ENCODE results near the gene PALMD. TPM values are rescaled to one million over a fixed set of nuclear protein-coding genes. Genes with fewer than 3 reads are reported as not detected.

The PALMD gene
- total RNA-seq, 1 experiment from 2014 or later, result not detected

DNA sequence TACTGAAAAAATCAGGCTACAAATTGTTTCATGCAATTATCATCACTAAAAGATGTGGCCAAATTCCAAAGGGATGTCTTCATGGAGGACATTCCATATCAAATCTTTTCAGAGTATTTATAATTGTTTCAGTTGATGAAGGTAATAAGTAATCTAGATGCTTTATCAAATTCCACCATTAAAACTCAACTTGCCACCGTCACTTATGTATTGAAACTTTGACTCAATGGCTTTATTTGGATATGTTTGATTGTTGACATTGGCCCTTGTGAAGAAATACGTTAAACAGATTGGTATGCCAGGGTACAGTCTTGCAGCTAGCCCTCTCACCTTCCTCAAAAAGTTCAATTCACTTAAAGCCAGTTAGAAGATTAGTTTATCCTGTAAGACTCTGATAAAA lies 32.2 kb upstream of the PALMD start:
- H3K27me3 ChIP-seq (replicated peaks; ENCODE audit: control insufficient read depth, insufficient read depth, low read length), result no peaks in the 10 kb centered on the region
- H3K9me3 ChIP-seq, result no peaks in the 10 kb centered on the region
- H3K27me3 Mint-ChIP-seq (ENCODE audit: insufficient read depth, unreplicated experiment), result no peaks in the 10 kb centered on the region
- DNase-seq, result no peak
- no peaks in the 10 kb centered on the region for H3K9me3 Mint-ChIP-seq (ENCODE audit: unreplicated experiment)
- no peak overlapping the region for H3K4me3 ChIP-seq (ENCODE audit: low read depth, low read length)
- intact Hi-C loops (cut with micrococcal nuclease; ENCODE audit: unreplicated experiment), result no loop called here
- ChIA-PET POLR2A (no interaction called here), CTCF (interaction anchor here (0.7 kb wide), 1 partner anchor 34 kb away, joined by 3 read pairs; no protein-coding TSS in a partner anchor)
- H3K4me1 Mint-ChIP-seq (ENCODE audit: low read depth, unreplicated experiment), result no peaks in the 10 kb centered on the region
- TF ChIP-seq, protein P1, sequence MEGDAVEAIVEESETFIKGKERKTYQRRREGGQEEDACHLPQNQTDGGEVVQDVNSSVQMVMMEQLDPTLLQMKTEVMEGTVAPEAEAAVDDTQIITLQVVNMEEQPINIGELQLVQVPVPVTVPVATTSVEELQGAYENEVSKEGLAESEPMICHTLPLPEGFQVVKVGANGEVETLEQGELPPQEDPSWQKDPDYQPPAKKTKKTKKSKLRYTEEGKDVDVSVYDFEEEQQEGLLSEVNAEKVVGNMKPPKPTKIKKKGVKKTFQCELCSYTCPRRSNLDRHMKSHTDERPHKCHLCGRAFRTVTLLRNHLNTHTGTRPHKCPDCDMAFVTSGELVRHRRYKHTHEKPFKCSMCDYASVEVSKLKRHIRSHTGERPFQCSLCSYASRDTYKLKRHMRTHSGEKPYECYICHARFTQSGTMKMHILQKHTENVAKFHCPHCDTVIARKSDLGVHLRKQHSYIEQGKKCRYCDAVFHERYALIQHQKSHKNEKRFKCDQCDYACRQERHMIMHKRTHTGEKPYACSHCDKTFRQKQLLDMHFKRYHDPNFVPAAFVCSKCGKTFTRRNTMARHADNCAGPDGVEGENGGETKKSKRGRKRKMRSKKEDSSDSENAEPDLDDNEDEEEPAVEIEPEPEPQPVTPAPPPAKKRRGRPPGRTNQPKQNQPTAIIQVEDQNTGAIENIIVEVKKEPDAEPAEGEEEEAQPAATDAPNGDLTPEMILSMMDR (IDR thresholded peaks at IDR 0.05; ENCODE audit: insufficient read depth in 1 of 2, low read depth in 1 of 2, low read length in 1 of 2, severe bottlenecking in 1 of 2, unreplicated experiment in 1 of 2), result no peak
- BruUV-seq (replicated peaks), result no TSS peak
- no peaks in the 10 kb centered on the region for H3K36me3 ChIP-seq (ENCODE audit: control insufficient read depth, insufficient read depth, low read length)
- H3K36me3 Mint-ChIP-seq (ENCODE audit: insufficient read depth, unreplicated experiment), result no peaks in the 10 kb centered on the region
- no peak overlapping the region for H3K27ac Mint-ChIP-seq (ENCODE audit: unreplicated experiment)
- no peak overlapping the region for H3K4me3 Mint-ChIP-seq (ENCODE audit: unreplicated experiment)
- no peaks in the 10 kb centered on the region for H3K4me1 ChIP-seq

DNA sequence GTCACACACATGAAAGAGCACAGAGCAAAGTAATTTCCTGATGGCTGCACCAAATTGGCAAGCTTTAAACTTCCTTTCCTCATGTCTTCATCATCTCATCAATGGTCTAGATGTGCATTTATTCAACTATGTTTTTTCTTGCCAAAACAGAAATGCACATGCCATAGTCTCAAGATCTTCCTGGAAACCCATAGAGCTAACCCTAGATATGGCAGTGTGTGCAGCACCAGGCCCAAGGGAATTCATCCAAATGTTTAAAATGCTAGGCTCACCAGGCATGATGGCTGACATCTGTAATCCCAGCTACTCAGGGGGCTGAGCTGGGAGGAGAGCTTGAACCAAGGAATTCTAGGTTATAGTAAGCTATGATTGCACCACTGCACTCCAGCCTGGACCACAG lies 31.2 kb upstream of the PALMD start:
- DNase-seq, result no peak
- Mint-ChIP-seq H3K27me3 (ENCODE audit: insufficient read depth, unreplicated experiment) (no peaks in the 10 kb centered on the region), H3K36me3 (ENCODE audit: insufficient read depth, unreplicated experiment) (no peaks in the 10 kb centered on the region), H3K4me1 (ENCODE audit: low read depth, unreplicated experiment) (no peaks in the 10 kb centered on the region), H3K4me3 (ENCODE audit: unreplicated experiment) (no peak overlapping the region), H3K9me3 (ENCODE audit: unreplicated experiment) (no peaks in the 10 kb centered on the region), H3K27ac (ENCODE audit: unreplicated experiment) (no peak overlapping the region)
- H3K4me1 ChIP-seq, result no peaks in the 10 kb centered on the region
- no TSS peak for BruUV-seq (replicated peaks)
- intact Hi-C loops (cut with micrococcal nuclease; ENCODE audit: unreplicated experiment), result no loop called here
- H3K27me3 ChIP-seq (replicated peaks; ENCODE audit: control insufficient read depth, insufficient read depth, low read length), result no peaks in the 10 kb centered on the region
- no peaks in the 10 kb centered on the region for H3K36me3 ChIP-seq (ENCODE audit: control insufficient read depth, insufficient read depth, low read length)
- TF ChIP-seq, protein P1 (IDR thresholded peaks at IDR 0.05; ENCODE audit: insufficient read depth in 1 of 2, low read depth in 1 of 2, low read length in 1 of 2, severe bottlenecking in 1 of 2, unreplicated experiment in 1 of 2), result no peak
- H3K4me3 ChIP-seq (ENCODE audit: low read depth, low read length), result no peak overlapping the region
- POLR2A ChIA-PET, result no interaction called here
- CTCF ChIA-PET, result no interaction called here
- no peaks in the 10 kb centered on the region for H3K9me3 ChIP-seq

DNA sequence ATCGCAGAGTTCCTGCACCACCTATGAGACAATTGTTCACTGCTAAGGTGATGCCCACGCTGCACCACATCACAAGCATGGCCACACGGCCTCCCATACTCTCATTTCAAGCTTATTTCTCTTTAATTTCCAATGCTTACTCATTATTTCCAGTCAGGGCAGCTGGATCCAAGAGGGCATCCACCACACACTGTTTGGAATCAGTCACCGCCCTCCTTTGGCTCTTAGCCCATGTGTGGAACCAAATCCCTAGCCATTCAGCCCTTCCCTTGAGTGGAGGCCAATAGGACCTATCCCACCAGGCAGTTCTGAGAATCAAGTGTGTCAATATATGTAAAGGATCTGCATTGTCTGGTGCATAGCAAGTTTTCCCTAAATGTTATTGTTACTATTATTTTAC lies 26.3 kb upstream of the PALMD start:
- intact Hi-C loops (cut with micrococcal nuclease; ENCODE audit: unreplicated experiment), result no loop called here
- H3K4me3 Mint-ChIP-seq (ENCODE audit: unreplicated experiment), result no peak overlapping the region
- no peaks in the 10 kb centered on the region for H3K27me3 ChIP-seq (replicated peaks; ENCODE audit: control insufficient read depth, insufficient read depth, low read length)
- no peak overlapping the region for H3K27ac Mint-ChIP-seq (ENCODE audit: unreplicated experiment)
- CTCF ChIA-PET, result no interaction called here
- H3K36me3 ChIP-seq (ENCODE audit: control insufficient read depth, insufficient read depth, low read length), result no peaks in the 10 kb centered on the region
- H3K4me3 ChIP-seq (ENCODE audit: low read depth, low read length), result no peak overlapping the region
- H3K9me3 Mint-ChIP-seq (ENCODE audit: unreplicated experiment), result no peaks in the 10 kb centered on the region
- H3K27me3 Mint-ChIP-seq (ENCODE audit: insufficient read depth, unreplicated experiment), result no peaks in the 10 kb centered on the region
- TF ChIP-seq, protein P1 (IDR thresholded peaks at IDR 0.05; ENCODE audit: insufficient read depth in 1 of 2, low read depth in 1 of 2, low read length in 1 of 2, severe bottlenecking in 1 of 2, unreplicated experiment in 1 of 2), result no peak
- POLR2A ChIA-PET, result no interaction called here
- no peaks in the 10 kb centered on the region for H3K36me3 Mint-ChIP-seq (ENCODE audit: insufficient read depth, unreplicated experiment)
- DNase-seq, result no peak
- H3K4me1 ChIP-seq, result no peaks in the 10 kb centered on the region
- no peaks in the 10 kb centered on the region for H3K9me3 ChIP-seq
- H3K4me1 Mint-ChIP-seq (ENCODE audit: low read depth, unreplicated experiment), result no peaks in the 10 kb centered on the region
- BruUV-seq (replicated peaks), result no TSS peak
